ENCODE data around the gene CYP3A5. TPM values are rescaled to one million over a fixed set of nuclear protein-coding genes. Genes with fewer than 3 reads are reported as not detected.
"Not testable (repeated sequence)": the region's sequence is repeated elsewhere in the genome, so short reads cannot be mapped to it uniquely, and the experiment has no call there.

The CYP3A5 gene
- total RNA-seq, 1 donor from 2014 or later = not detected

- no peaks in the 10 kb centered on the region for H3K36me3 Mint-ChIP-seq (ENCODE audit: unreplicated experiment)
- no peak overlapping the region for H3K4me3 Mint-ChIP-seq (ENCODE audit: unreplicated experiment)
- no peaks in the 10 kb centered on the region for H3K9me3 Mint-ChIP-seq (ENCODE audit: unreplicated experiment)
- peaks cover 10% of the 10 kb centered on the region for H3K27me3 Mint-ChIP-seq (ENCODE audit: unreplicated experiment)
- no peak overlapping the region for H3K27ac Mint-ChIP-seq (ENCODE audit: unreplicated experiment)
- no peak for DNase-seq (ENCODE audit: extremely low spot score, unreplicated experiment)
- TF ChIP-seq CTCF (IDR thresholded peaks at IDR 0.05) = no peak
- H3K4me1 Mint-ChIP-seq (ENCODE audit: unreplicated experiment) = no peaks in the 10 kb centered on the region
Observed at GRCh38 chr7:99713995-99714570, 34.3 kb upstream of the CYP3A5 start.

- DNase-seq (ENCODE audit: extremely low spot score, unreplicated experiment) = no peak
- no peaks in the 10 kb centered on the region for H3K36me3 Mint-ChIP-seq (ENCODE audit: unreplicated experiment)
- no peaks in the 10 kb centered on the region for H3K9me3 Mint-ChIP-seq (ENCODE audit: unreplicated experiment)
- H3K4me3 Mint-ChIP-seq (ENCODE audit: unreplicated experiment) = no peak overlapping the region
- no peak for TF ChIP-seq CTCF (IDR thresholded peaks at IDR 0.05)
- H3K27me3 Mint-ChIP-seq (ENCODE audit: unreplicated experiment) = peaks cover 17% of the 10 kb centered on the region
- no peaks in the 10 kb centered on the region for H3K4me1 Mint-ChIP-seq (ENCODE audit: unreplicated experiment)
- H3K27ac Mint-ChIP-seq (ENCODE audit: unreplicated experiment) = no peak overlapping the region
Observed at GRCh38 chr7:99709838-99710578, 30.2 kb upstream of the CYP3A5 start.

GRCh38 chr7:99709260-99709659, 29.5 kb upstream of the CYP3A5 start:
- Mint-ChIP-seq H3K27ac (ENCODE audit: unreplicated experiment) (no peak overlapping the region), H3K27me3 (ENCODE audit: unreplicated experiment) (peaks cover 17% of the 10 kb centered on the region), H3K9me3 (ENCODE audit: unreplicated experiment) (no peaks in the 10 kb centered on the region), H3K4me3 (ENCODE audit: unreplicated experiment) (no peak overlapping the region), H3K36me3 (ENCODE audit: unreplicated experiment) (no peaks in the 10 kb centered on the region), H3K4me1 (ENCODE audit: unreplicated experiment) (no peaks in the 10 kb centered on the region)
- no peak for TF ChIP-seq CTCF (IDR thresholded peaks at IDR 0.05)
- DNase-seq (ENCODE audit: extremely low spot score, unreplicated experiment) = no peak

GRCh38 chr7:99707096-99707495, 27.3 kb upstream of the CYP3A5 start:
- Mint-ChIP-seq H3K27me3 (ENCODE audit: unreplicated experiment) (peaks cover 22% of the 10 kb centered on the region), H3K9me3 (ENCODE audit: unreplicated experiment) (no peaks in the 10 kb centered on the region), H3K36me3 (ENCODE audit: unreplicated experiment) (no peaks in the 10 kb centered on the region), H3K4me1 (ENCODE audit: unreplicated experiment) (no peaks in the 10 kb centered on the region), H3K4me3 (ENCODE audit: unreplicated experiment) (no peak overlapping the region), H3K27ac (ENCODE audit: unreplicated experiment) (no peak overlapping the region)
- TF ChIP-seq CTCF (IDR thresholded peaks at IDR 0.05) = no peak
- DNase-seq (ENCODE audit: extremely low spot score, unreplicated experiment) = no peak

GRCh38 chr7:99699946-99700345, 20.1 kb upstream of the CYP3A5 start:
- Mint-ChIP-seq H3K9me3 (ENCODE audit: unreplicated experiment) (no peaks in the 10 kb centered on the region), H3K36me3 (ENCODE audit: unreplicated experiment) (no peaks in the 10 kb centered on the region), H3K4me1 (ENCODE audit: unreplicated experiment) (peaks cover 2% of the 10 kb centered on the region), H3K27me3 (ENCODE audit: unreplicated experiment) (peaks cover 33% of the 10 kb centered on the region), H3K27ac (ENCODE audit: unreplicated experiment) (no peak overlapping the region), H3K4me3 (ENCODE audit: unreplicated experiment) (no peak overlapping the region)
- DNase-seq (ENCODE audit: extremely low spot score, unreplicated experiment) = no peak
- TF ChIP-seq CTCF (IDR thresholded peaks at IDR 0.05) = no peak

GRCh38 chr7:99698867-99699730, 19.3 kb upstream of the CYP3A5 start:
- not testable (repeated sequence) for H3K9me3 Mint-ChIP-seq (ENCODE audit: unreplicated experiment); H3K27ac Mint-ChIP-seq (ENCODE audit: unreplicated experiment); DNase-seq (ENCODE audit: extremely low spot score, unreplicated experiment); H3K4me1 Mint-ChIP-seq (ENCODE audit: unreplicated experiment); H3K4me3 Mint-ChIP-seq (ENCODE audit: unreplicated experiment); H3K36me3 Mint-ChIP-seq (ENCODE audit: unreplicated experiment)
- peaks cover 34% of the 10 kb centered on the region for H3K27me3 Mint-ChIP-seq (ENCODE audit: unreplicated experiment)
